HFF-Myc (cell line): ENCODE measurements around the gene OR5B17.
"Not testable (repeated sequence)": the region's sequence is repeated elsewhere in the genome, so short reads cannot be mapped to it uniquely, and the experiment has no call there.

Experiments
- DNase-seq: peaks from one replicate; pipeline ENCODE4 v3.0.0-alpha.2; 2011; ENCODE audit warnings: low read depth; ENCODE audit errors: extremely low read depth
- H3K4me3 ChIP-seq: replicated peaks from 2 replicates; pipeline ENCODE4 v1.5.1; 2011; ENCODE audit warnings: low read depth, mild to moderate bottlenecking, control low read depth, low read length
- TF ChIP-seq, protein P1 (sequence below): IDR thresholded peaks from 2 replicates; pipeline ENCODE4 v1.5.1; 2012; ENCODE audit warnings: mild to moderate bottlenecking, low read depth, low read length, control low read depth; ENCODE audit errors: missing control alignments

OR5B17 gene

DNA sequence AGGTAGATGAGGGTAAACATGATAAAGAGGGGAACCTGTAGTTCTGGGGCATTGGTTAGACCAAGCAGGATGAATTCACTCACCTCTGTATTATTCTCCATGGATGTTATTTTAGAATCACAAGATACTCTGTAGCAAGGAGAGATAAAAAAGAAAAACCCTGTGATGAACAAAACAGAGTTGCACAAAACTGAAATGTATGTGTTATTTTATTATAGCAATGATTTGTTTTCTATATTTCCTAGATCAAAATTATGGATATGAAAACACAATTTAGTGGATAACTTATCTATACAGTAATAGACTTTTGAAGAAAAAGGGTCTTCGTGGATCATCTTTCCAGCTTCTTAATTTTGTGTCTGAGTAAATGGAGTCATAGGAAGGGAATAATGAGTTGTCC, at the start of gene OR5B17:
Gene OR5B17, minus strand, starts transcription at position 101 of the 400 bp plus-strand sequence. Its CDS starts 0 bp downstream, at position 101.
- TF ChIP-seq, protein P1, sequence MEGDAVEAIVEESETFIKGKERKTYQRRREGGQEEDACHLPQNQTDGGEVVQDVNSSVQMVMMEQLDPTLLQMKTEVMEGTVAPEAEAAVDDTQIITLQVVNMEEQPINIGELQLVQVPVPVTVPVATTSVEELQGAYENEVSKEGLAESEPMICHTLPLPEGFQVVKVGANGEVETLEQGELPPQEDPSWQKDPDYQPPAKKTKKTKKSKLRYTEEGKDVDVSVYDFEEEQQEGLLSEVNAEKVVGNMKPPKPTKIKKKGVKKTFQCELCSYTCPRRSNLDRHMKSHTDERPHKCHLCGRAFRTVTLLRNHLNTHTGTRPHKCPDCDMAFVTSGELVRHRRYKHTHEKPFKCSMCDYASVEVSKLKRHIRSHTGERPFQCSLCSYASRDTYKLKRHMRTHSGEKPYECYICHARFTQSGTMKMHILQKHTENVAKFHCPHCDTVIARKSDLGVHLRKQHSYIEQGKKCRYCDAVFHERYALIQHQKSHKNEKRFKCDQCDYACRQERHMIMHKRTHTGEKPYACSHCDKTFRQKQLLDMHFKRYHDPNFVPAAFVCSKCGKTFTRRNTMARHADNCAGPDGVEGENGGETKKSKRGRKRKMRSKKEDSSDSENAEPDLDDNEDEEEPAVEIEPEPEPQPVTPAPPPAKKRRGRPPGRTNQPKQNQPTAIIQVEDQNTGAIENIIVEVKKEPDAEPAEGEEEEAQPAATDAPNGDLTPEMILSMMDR: no peak
- DNase-seq: no peak

DNA sequence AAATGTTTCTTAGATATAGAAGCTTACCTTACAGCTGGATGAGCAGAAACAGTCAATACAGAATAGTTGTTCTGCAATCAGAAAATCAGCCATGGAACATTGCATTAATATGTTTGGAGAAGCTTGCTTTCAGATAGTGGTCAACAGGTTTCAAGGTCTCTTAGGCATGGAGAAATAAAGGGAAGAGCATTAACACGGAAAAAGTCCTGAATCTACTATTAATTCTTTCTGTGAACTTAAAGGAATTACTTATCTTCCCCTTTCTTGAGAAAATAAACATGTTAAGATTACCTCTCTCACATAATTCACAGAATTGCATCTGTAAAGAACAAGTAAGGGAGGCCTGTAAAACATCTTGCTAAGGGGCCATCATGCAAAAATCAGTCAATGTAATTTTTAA, 47.9 kb upstream of the OR5B17 start, which contains the start of gene OR5B3:
Gene OR5B3, minus strand, starts transcription at position 101 of the 400 bp plus-strand sequence. CDS start 3,465 bp downstream, outside the sequence.
- no peak for DNase-seq
- no peak within 1 kb of the TSS for H3K4me3 ChIP-seq
- TF ChIP-seq, protein P1: no peak

More for the DNA sequence above, at the start of gene OR5B17:
- no peak within 1 kb of the TSS for H3K4me3 ChIP-seq

DNA sequence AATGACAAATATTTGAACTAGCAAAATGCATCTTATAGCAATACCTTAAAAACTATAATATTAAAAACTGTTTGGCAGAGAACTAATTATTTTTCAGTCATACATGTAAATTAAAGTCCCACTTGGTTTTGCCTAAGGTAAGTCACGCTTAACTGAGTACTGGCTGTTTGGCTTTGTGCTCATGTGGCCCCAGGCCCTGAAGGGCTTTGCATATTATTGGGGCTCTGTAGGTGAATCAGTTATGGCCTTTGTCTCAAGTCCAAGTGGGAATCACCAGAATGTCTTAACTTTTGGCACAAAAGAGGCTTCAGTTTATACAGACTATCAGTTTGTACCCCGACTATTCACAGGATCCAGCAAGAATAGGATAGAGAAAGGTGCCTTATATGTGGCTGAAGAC, 40.8 kb upstream of the OR5B17 start:
- not testable (repeated sequence) for H3K4me3 ChIP-seq, DNase-seq

DNA sequence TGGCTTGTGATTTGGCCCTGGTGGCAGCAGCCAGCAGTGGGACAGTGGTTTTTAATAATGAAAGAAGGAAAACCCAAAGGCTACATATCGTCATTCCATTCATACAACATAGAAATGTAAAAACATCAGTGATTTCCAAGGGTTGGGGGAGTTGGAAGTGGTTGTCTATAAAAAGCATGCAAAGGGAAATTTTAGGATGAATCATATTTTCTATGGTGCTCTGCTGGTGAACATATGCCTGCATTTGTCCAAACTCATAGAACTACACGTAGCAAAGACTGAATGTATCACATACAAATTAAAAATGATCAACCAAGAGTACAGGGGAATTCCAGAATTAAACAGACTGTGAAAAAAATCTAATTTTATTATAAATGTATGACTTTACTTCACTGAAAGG, 36.7 kb upstream of the OR5B17 start:
- no peak for DNase-seq
- TF ChIP-seq, protein P1: no peak

DNA sequence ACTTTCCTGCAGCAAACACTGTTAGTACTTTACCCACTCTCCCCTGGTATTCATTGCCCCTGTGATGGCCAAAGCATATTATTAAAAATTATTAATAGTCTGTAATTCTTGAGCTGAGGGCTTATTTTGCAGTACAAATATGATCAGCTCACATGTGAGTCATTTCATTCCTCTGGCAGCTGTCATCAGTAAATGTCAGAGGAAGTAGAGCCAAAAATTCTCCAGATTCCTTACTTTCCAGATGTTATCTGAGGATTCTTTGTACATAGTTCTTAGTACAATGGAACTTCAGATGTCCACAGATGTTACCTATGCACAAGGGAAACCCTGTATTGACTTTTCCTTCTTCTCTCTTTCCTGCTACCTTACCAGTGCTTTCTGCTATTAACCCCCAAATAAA, 35.3 kb upstream of the OR5B17 start:
- H3K4me3 ChIP-seq: no peak overlapping the region
- TF ChIP-seq, protein P1: no peak
- no peak for DNase-seq

More for the DNA sequence above, 36.7 kb upstream of the OR5B17 start:
- no peak overlapping the region for H3K4me3 ChIP-seq

DNA sequence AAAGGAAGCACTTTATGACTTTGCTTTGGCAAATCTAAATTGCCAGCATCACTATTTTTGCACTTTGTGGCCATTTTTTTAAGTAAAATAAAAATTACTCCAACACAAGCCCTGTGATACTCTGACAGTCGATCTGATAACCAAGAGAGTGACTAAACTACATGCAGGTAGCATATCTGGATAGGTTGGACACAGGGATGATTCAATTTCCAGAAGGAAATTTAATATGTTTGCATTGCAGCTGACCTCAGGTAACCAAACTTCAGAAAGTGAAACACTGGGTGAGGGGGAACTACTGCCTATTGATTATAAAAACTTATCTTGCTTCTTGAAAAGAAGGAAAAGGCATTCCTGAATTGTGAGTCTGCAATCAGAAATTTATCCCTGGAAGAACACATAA, 33.9 kb upstream of the OR5B17 start:
- no peak for DNase-seq
- H3K4me3 ChIP-seq: no peak overlapping the region
- TF ChIP-seq, protein P1: no peak

DNA sequence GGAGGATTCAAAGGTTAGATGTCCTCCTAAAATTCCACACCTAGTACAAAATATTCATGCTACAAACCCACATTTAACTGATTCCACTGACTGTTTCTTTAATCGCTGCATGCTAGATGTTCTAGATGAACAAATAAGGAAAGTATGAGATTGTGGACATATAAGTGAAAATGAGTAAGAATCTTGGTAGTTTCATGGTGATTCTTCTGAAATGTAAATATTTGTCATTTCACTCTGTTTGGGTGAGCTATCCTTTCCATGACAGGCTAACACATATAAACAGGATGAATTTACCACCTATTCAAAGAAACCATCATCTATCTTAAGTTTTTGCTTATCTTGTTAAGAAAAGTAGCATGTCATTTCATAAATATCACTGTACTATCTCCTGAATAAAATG, 33.0 kb upstream of the OR5B17 start:
- TF ChIP-seq, protein P1: no peak
- no peak overlapping the region for H3K4me3 ChIP-seq
- no peak for DNase-seq
